ENCODE results near the gene NECAB3.

- no peak for TF ChIP-seq TAF1 (IDR thresholded peaks at IDR 0.05; ENCODE audit: borderline replicate concordance, low read depth, low read length)
- no peak for TF ChIP-seq CTCF (IDR thresholded peaks at IDR 0.05)
- TF ChIP-seq EP300 (IDR thresholded peaks at IDR 0.05; ENCODE audit: borderline replicate concordance in 1 of 2, low read depth in 1 of 2, low read length in 1 of 2): no peak
- TF ChIP-seq TEAD4 (IDR thresholded peaks at IDR 0.05; ENCODE audit: borderline replicate concordance, insufficient read depth): no peak
- no peak for TF ChIP-seq USF2 (IDR thresholded peaks at IDR 0.05; ENCODE audit: borderline replicate concordance, low read depth, low read length)
- TF ChIP-seq RCOR1 (IDR thresholded peaks at IDR 0.05; ENCODE audit: low read length): no peak
- no peak for TF ChIP-seq EZH2phosphoT487 (IDR thresholded peaks at IDR 0.05; ENCODE audit: borderline replicate concordance, low read depth)
Observed at GRCh38 chr20:33668466-33669155, 5.6 kb downstream of the NECAB3 start.
